Activated CD4-positive, alpha-beta memory T cell treated with anti-CD3 and anti-CD28 coated beads, Interleukin-2, amount 10 ng/mL, durations not matched to agents 7 days and 5 days (primary cell): ENCODE results near the gene SBSN. TPM values are rescaled to one million over a fixed set of nuclear protein-coding genes. Genes with fewer than 3 reads are reported as not detected.
A peak's percentile ranks its signal among the peaks of the same experiment; 100 is the strongest.

Source experiments
- CTCF ChIA-PET: fragments of 350-600 bp; sonication (Branson Sonifier 250); formaldehyde crosslinking; loops from one replicate; lab custom pipeline; 2021; ENCODE audit warnings: antibody characterized with exemption, inconsistent platforms; lab: Charles Lee
- POLR2A ChIA-PET: fragments of 350-600 bp; sonication (Branson Sonifier 250); formaldehyde crosslinking; loops from one replicate; lab custom pipeline; 2021; ENCODE audit warnings: antibody characterized with exemption; lab: Charles Lee
- DNase-seq: peaks from one replicate; pipeline ENCODE4 v3.0.0-alpha.2; 2020
- H3K27ac Mint-ChIP-seq: one replicate; pipeline ENCODE4 v1.8.0; 2021; ENCODE audit warnings: mild to moderate bottlenecking, mixed read lengths
- H3K27me3 Mint-ChIP-seq: one replicate; pipeline ENCODE4 v1.8.0; 2021; ENCODE audit warnings: mixed read lengths
- H3K36me3 Mint-ChIP-seq: one replicate; pipeline ENCODE4 v1.8.0; 2021; ENCODE audit warnings: low read depth, mixed read lengths
- H3K4me1 Mint-ChIP-seq: one replicate; pipeline ENCODE4 v1.8.0; 2021; ENCODE audit warnings: mixed read lengths
- H3K4me3 Mint-ChIP-seq: one replicate; pipeline ENCODE4 v1.8.0; 2021; ENCODE audit warnings: mild to moderate bottlenecking, mixed read lengths
- H3K9me3 Mint-ChIP-seq: one replicate; pipeline ENCODE4 v1.8.0; 2021; ENCODE audit warnings: mixed read lengths
- total RNA-seq, 2 experiments: library from RNA; stranded (reverse); gene quantifications; one replicate each; pipeline ENCODE4 v1.2.3, GENCODE V29; 2021

SBSN gene
- total RNA-seq, 2 experiments from 2014 or later: not detected

- no peak for DNase-seq
- CTCF ChIA-PET: interaction anchor here (1.8 to 2.5 kb wide), 4 partner anchors 52 to 98 kb away, joined by 7 to 13 read pairs (median 10); partner anchors contain the start of gene COX6B1
- no peak overlapping the region for H3K27ac Mint-ChIP-seq
- H3K9me3 Mint-ChIP-seq: no peaks in the 10 kb centered on the region
- H3K4me3 Mint-ChIP-seq: no peak overlapping the region
- H3K27me3 Mint-ChIP-seq: peaks cover 4% of the 10 kb centered on the region
- H3K4me1 Mint-ChIP-seq: peaks cover 21% of the 10 kb centered on the region
- H3K36me3 Mint-ChIP-seq: peaks cover 3% of the 10 kb centered on the region
- POLR2A ChIA-PET: no interaction called here
Measured at GRCh38 chr19:35549879-35550523, 21.9 kb upstream of the SBSN start.

- POLR2A ChIA-PET: no interaction called here
Measured at GRCh38 chr19:35549174-35549788, 21.2 kb upstream of the SBSN start.

GRCh38 chr19:35546532-35546931 is 18.4 kb upstream of the SBSN start:
- POLR2A ChIA-PET: interaction anchor here (2.6 kb wide), 1 partner anchor 66 kb away, joined by 8 read pairs; the partner anchor contains the start of gene HAUS5
- no peak for DNase-seq
- Mint-ChIP-seq H3K4me3 (peak overlapping the region; percentile 87), H3K4me1 (peaks cover 33% of the 10 kb centered on the region), H3K9me3 (no peaks in the 10 kb centered on the region), H3K27ac (peak overlapping the region; percentile 73), H3K36me3 (peaks cover 3% of the 10 kb centered on the region), H3K27me3 (no peaks in the 10 kb centered on the region)
- CTCF ChIA-PET: interaction anchor here (1.0 to 3.4 kb wide), 2 partner anchors 10 to 36 kb away, joined by 4 to 18 read pairs; no protein-coding TSS in a partner anchor

More at GRCh38 chr19:35549174-35549788, 21.2 kb upstream of the SBSN start:
- Mint-ChIP-seq H3K27ac (no peak overlapping the region), H3K27me3 (peaks cover 4% of the 10 kb centered on the region), H3K4me1 (peaks cover 28% of the 10 kb centered on the region), H3K9me3 (no peaks in the 10 kb centered on the region), H3K4me3 (peak overlapping the region; percentile 8), H3K36me3 (peaks cover 3% of the 10 kb centered on the region)
- DNase-seq: peak; percentile 65
- CTCF ChIA-PET: interaction anchor here (0.6 to 3.4 kb wide), 12 partner anchors 8 to 99 kb away, joined by 3 to 18 read pairs (median 7); partner anchors contain the start of genes ATP4A, COX6B1 and HAUS5

- peaks cover 33% of the 10 kb centered on the region for H3K4me1 Mint-ChIP-seq
- H3K27ac Mint-ChIP-seq: peak overlapping the region; percentile 73
- H3K4me3 Mint-ChIP-seq: peak overlapping the region; percentile 87
- ChIA-PET CTCF (interaction anchor here (3.4 kb wide), 1 partner anchor 11 kb away, joined by 18 read pairs; no protein-coding TSS in a partner anchor), POLR2A (interaction anchor here (2.6 kb wide), 1 partner anchor 67 kb away, joined by 8 read pairs; the partner anchor contains the start of gene HAUS5)
- H3K36me3 Mint-ChIP-seq: peaks cover 3% of the 10 kb centered on the region
- H3K27me3 Mint-ChIP-seq: no peaks in the 10 kb centered on the region
- no peaks in the 10 kb centered on the region for H3K9me3 Mint-ChIP-seq
- DNase-seq: peak; percentile 62
Measured at GRCh38 chr19:35545855-35546381, 17.8 kb upstream of the SBSN start.

GRCh38 chr19:35545001-35545854 is 17.1 kb upstream of the SBSN start, which contains the start of gene TMEM147:
Gene TMEM147 (plus strand): TSS chr19:35545626. CDS start chr19:35545740, 114 bp downstream.
- ChIA-PET POLR2A (interaction anchor here (0.9 to 1.3 kb wide), 4 partner anchors 10 to 99 kb away, joined by 3 to 5 read pairs (median 4); partner anchors contain the start of gene HAUS5), CTCF (no interaction called here)
- Mint-ChIP-seq H3K36me3 (peaks cover 3% of the 10 kb centered on the region), H3K27ac (peak within 1 kb of the TSS; percentile 73), H3K9me3 (no peaks in the 10 kb centered on the region), H3K27me3 (no peaks in the 10 kb centered on the region), H3K4me3 (peak within 1 kb of the TSS; percentile 87), H3K4me1 (peaks cover 33% of the 10 kb centered on the region)
- peak; percentile 87 for DNase-seq

GRCh38 chr19:35544110-35544802 is 16.1 kb upstream of the SBSN start:
- Mint-ChIP-seq H3K27ac (peak overlapping the region; percentile 33), H3K9me3 (no peaks in the 10 kb centered on the region), H3K36me3 (peaks cover 3% of the 10 kb centered on the region), H3K27me3 (no peaks in the 10 kb centered on the region), H3K4me3 (peak overlapping the region; percentile 87), H3K4me1 (peaks cover 32% of the 10 kb centered on the region)
- CTCF ChIA-PET: no interaction called here
- DNase-seq: no peak
- POLR2A ChIA-PET: interaction anchor here (0.9 to 1.3 kb wide), 4 partner anchors 9 to 100 kb away, joined by 3 to 5 read pairs (median 4); partner anchors contain the start of gene HAUS5

- H3K9me3 Mint-ChIP-seq: no peaks in the 10 kb centered on the region
- H3K27ac Mint-ChIP-seq: no peak overlapping the region
- H3K36me3 Mint-ChIP-seq: no peaks in the 10 kb centered on the region
- DNase-seq: no peak
- CTCF ChIA-PET: no interaction called here
- H3K4me3 Mint-ChIP-seq: peak overlapping the region; percentile 87
- POLR2A ChIA-PET: interaction anchor here (1.2 to 1.3 kb wide), 3 partner anchors 8 to 101 kb away, joined by 3 to 5 read pairs (median 4); partner anchors contain the start of gene HAUS5
- peaks cover 28% of the 10 kb centered on the region for H3K4me1 Mint-ChIP-seq
- no peaks in the 10 kb centered on the region for H3K27me3 Mint-ChIP-seq
Measured at GRCh38 chr19:35543280-35544109, 15.4 kb upstream of the SBSN start.

GRCh38 chr19:35542209-35542608 is 14.1 kb upstream of the SBSN start:
- H3K9me3 Mint-ChIP-seq: no peaks in the 10 kb centered on the region
- no peaks in the 10 kb centered on the region for H3K36me3 Mint-ChIP-seq
- no peak overlapping the region for H3K4me3 Mint-ChIP-seq
- no peak for DNase-seq
- POLR2A ChIA-PET: no interaction called here
- no peak overlapping the region for H3K27ac Mint-ChIP-seq
- CTCF ChIA-PET: no interaction called here
- peaks cover 24% of the 10 kb centered on the region for H3K4me1 Mint-ChIP-seq
- no peaks in the 10 kb centered on the region for H3K27me3 Mint-ChIP-seq

GRCh38 chr19:35540356-35540927 is 12.3 kb upstream of the SBSN start:
- Mint-ChIP-seq H3K36me3 (no peaks in the 10 kb centered on the region), H3K27me3 (no peaks in the 10 kb centered on the region), H3K9me3 (no peaks in the 10 kb centered on the region), H3K4me3 (no peak overlapping the region), H3K4me1 (peaks cover 12% of the 10 kb centered on the region), H3K27ac (no peak overlapping the region)
- ChIA-PET CTCF (no interaction called here), POLR2A (no interaction called here)
- DNase-seq: no peak

- DNase-seq: no peak
- ChIA-PET POLR2A (no interaction called here), CTCF (no interaction called here)
- Mint-ChIP-seq H3K27me3 (peaks cover 3% of the 10 kb centered on the region), H3K4me1 (peaks cover 11% of the 10 kb centered on the region), H3K4me3 (no peak overlapping the region), H3K36me3 (no peaks in the 10 kb centered on the region), H3K27ac (no peak overlapping the region), H3K9me3 (no peaks in the 10 kb centered on the region)
Measured at GRCh38 chr19:35539850-35540249, 11.7 kb upstream of the SBSN start.

GRCh38 chr19:35539314-35539713 is 11.2 kb upstream of the SBSN start:
- H3K4me3 Mint-ChIP-seq: no peak overlapping the region
- DNase-seq: no peak
- no peak overlapping the region for H3K27ac Mint-ChIP-seq
- no peaks in the 10 kb centered on the region for H3K9me3 Mint-ChIP-seq
- POLR2A ChIA-PET: no interaction called here
- CTCF ChIA-PET: no interaction called here
- peaks cover 3% of the 10 kb centered on the region for H3K27me3 Mint-ChIP-seq
- H3K36me3 Mint-ChIP-seq: no peaks in the 10 kb centered on the region
- peaks cover 7% of the 10 kb centered on the region for H3K4me1 Mint-ChIP-seq
